Suprapubic skin (tissue), 4 donors: ENCODE results near the gene TXNRD3.

Source experiments
- EP300 ChIP-seq: sonication (generic); formaldehyde crosslinking; IDR thresholded peaks from one replicate; pipeline ENCODE4 v1.6.1; 2017; ENCODE audit warnings: antibody characterized with exemption
- POLR2AphosphoS5 ChIP-seq, 3 donors: sonication (generic); formaldehyde crosslinking; IDR thresholded peaks; one replicate each; pipeline ENCODE4 v1.6.1; 2017; ENCODE audit warnings: antibody characterized with exemption in 3 of 3

DNA sequence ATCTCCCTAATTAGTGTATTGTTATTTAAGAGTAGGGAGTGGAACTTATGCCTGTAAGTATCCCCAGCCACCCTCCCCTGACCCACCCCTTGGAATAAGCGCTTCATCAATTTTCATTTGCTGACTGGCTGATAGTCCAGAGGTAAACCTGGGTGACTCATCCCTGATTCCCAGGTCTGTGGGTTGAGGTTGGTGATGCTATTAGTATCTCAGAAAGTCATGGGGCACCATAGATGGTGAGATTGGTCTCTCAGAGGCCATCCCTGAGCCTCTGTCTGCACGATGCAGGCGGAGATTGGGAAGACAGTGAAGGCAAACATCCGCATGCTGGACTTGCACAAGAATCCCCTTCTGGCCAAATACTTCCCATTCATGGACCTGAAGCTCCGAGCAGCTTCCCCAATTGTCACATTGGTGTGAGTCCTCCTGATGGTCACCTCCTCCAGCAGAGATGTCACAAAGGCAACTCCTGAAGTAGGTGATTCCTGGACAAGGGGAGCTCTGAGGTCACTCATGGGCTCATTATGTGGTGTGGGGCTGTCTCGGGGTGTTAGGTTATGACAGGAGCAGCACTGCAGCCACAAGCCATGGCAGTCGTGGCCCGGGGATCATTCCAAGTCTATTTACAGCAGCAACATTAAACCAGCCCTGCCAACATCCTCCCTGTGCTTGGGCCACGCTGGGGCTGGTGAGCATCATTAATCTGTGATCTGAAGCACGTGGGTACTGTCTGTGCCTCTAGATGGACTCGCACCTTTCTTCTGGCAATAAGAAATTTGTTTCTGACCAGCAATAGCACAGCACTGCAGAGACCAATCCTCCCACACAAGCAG lies 6.8 kb upstream of the TXNRD3 start:
- no peak for TF ChIP-seq POLR2AphosphoS5 (IDR thresholded peaks at IDR 0.05)
- no peak for TF ChIP-seq EP300
